PC-3 (cell line): ENCODE data around the gene C1orf52. TPM values are rescaled to one million over a fixed set of nuclear protein-coding genes. Genes with fewer than 3 reads are reported as not detected.
A peak's percentile ranks its signal among the peaks of the same experiment; 100 is the strongest.

Source experiments
- ATAC-seq: fragments of 200-7000 bp; cut with Tn5 transposase; 2 replicates; pipeline ENCODE4 v1.9.1; 2020; ENCODE audit warnings: mild to moderate bottlenecking, moderate library complexity
- BruUV-seq: library from RNA; stranded (reverse); fragments of 400-500 nt; replicated peaks from 2 replicates; lab custom pipeline; 2021; lab: Mats Ljungman, UMichigan
- CTCF ChIA-PET: fragments of 300-600 bp; sonication (Branson Sonifier 250); formaldehyde crosslinking; loops from one replicate; lab custom pipeline; 2022; ENCODE audit warnings: antibody characterized with exemption; lab: Charles Lee
- POLR2A ChIA-PET: fragments of 300-600 bp; sonication (Branson Sonifier 250); formaldehyde crosslinking; loops from one replicate; lab custom pipeline; 2022; ENCODE audit warnings: antibody characterized with exemption; ENCODE audit not compliant: unreplicated experiment; lab: Charles Lee
- DNase-seq: peaks from one replicate; pipeline ENCODE4 v3.0.0-alpha.2; 2015
- H2AFZ ChIP-seq: fragments of 300-600 bp; sonication (generic); 2 replicates; pipeline ENCODE4 v1.6.0; 2016; ENCODE audit warnings: antibody characterized with exemption, low read length
- H3F3A ChIP-seq: fragments of 300-600 bp; sonication (generic); one replicate; pipeline ENCODE4 v1.6.0; 2017; ENCODE audit warnings: antibody characterized with exemption, low read length, control low read depth, mild to moderate bottlenecking; ENCODE audit not compliant: unreplicated experiment
- H3K27ac ChIP-seq: fragments of 300-600 bp; sonication (generic); 2 replicates; pipeline ENCODE4 v1.5.1; 2016; ENCODE audit warnings: mild to moderate bottlenecking, low read length
- H3K27me3 ChIP-seq: fragments of 300-600 bp; sonication (generic); 2 replicates; pipeline ENCODE4 v1.6.1; 2016; ENCODE audit warnings: low read length, mixed read lengths
- H3K36me3 ChIP-seq: fragments of 300-600 bp; sonication (generic); 2 replicates; pipeline ENCODE4 v1.6.1; 2016; ENCODE audit warnings: low read depth, mixed run types, low read length, mixed read lengths
- H3K4me1 ChIP-seq: fragments of 300-600 bp; sonication (generic); 2 replicates; pipeline ENCODE4 v1.5.1; 2016; ENCODE audit warnings: low read length; ENCODE audit not compliant: insufficient read depth
- H3K4me2 ChIP-seq: fragments of 300-600 bp; sonication (generic); 2 replicates; pipeline ENCODE4 v1.6.0; 2016; ENCODE audit warnings: low read length
- H3K4me3 ChIP-seq: fragments of 300-600 bp; sonication (generic); 2 replicates; pipeline ENCODE4 v1.5.1; 2016; ENCODE audit warnings: mild to moderate bottlenecking, low read length, mixed read lengths
- H3K79me2 ChIP-seq: fragments of 300-600 bp; sonication (generic); 2 replicates; pipeline ENCODE4 v1.6.1; 2017; ENCODE audit warnings: low read length, mixed read lengths
- H3K9ac ChIP-seq: fragments of 300-600 bp; sonication (generic); 2 replicates; pipeline ENCODE4 v1.6.0; 2016; ENCODE audit warnings: mild to moderate bottlenecking, low read length
- H3K9me2 ChIP-seq: fragments of 300-600 bp; sonication (generic); replicated peaks from 2 replicates; pipeline ENCODE4 v1.6.1; 2016; ENCODE audit warnings: mixed run types, low read length, mixed read lengths
- H3K9me3 ChIP-seq: fragments of 300-600 bp; sonication (generic); 2 replicates; pipeline ENCODE4 v1.6.1; 2016; ENCODE audit warnings: low read length, mixed read lengths
- H4K20me1 ChIP-seq: fragments of 300-600 bp; sonication (generic); 2 replicates; pipeline ENCODE4 v1.6.1; 2016; ENCODE audit warnings: low read length, mixed read lengths
- EZH2 ChIP-seq: fragments of 300-600 bp; sonication (generic); IDR thresholded peaks from one replicate; pipeline ENCODE4 v1.6.1; 2017; ENCODE audit warnings: antibody characterized with exemption, mild to moderate bottlenecking, low read length; ENCODE audit not compliant: unreplicated experiment
- EZH2phosphoT487 ChIP-seq: fragments of 300-600 bp; sonication (generic); IDR thresholded peaks from 2 replicates; pipeline ENCODE4 v1.6.1; 2018; ENCODE audit warnings: mild to moderate bottlenecking, antibody characterized with exemption, low read length, borderline replicate concordance
- intact Hi-C: fragments of 100-400 bp; cut with micrococcal nuclease; formaldehyde crosslinking; loops from 2 replicates; pipeline ENCODE4 v1.9.0; 2023
- total RNA-seq: library from RNA; depleted of rRNA; stranded (reverse); fragments of >200 nt; gene quantifications from 2 replicates; pipeline ENCODE4 v1.2.3, GENCODE V29; 2014
- TF ChIP-seq, protein P1 (sequence below): fragments of 300-600 bp; sonication (generic); conservative IDR thresholded peaks from 2 replicates; pipeline ENCODE4 v1.5.1; 2017; ENCODE audit warnings: antibody characterized with exemption, low read depth, mild to moderate bottlenecking, low read length

Gene C1orf52
- total RNA-seq, 1 experiment from 2014 or later: 59.9 TPM

DNA sequence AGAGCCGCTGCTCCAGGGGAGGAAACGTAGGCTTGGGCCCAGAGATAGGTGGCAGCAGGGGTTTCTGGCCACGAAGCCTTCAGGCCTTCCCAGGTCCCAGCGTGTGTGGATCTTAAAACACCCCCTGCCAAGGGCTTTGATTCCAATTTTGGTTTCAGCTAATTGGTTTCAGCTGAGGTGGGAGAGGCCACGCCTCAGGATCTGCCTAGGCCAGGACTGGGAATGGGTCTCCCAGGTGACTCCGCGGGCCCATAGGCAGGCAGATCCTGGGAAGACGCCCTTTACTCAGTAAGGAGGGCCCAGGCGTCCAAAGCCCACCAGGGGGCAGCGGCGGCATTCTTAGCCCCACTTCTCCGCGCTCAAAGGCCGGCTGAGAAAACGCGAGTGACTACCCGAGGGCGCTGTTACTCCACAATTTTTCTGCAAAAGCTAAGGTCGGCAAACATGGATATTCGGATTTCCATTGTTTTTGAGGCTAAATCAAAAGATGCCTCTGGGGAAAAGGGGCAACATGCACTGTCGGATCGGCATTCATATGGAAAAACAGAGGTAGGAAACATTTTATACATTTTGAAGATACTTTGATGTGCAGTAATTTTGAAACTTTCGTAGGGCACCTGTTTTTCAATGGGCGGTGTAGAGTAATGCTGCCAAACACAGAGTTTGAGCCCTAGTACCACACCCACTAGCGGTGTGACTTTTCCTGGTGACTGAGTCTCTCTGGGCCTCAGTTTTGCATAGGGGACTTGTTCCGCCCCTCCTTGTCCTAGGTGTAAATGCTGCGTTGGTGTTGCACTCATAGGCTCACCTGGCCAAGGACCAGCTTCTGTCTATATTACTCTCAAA lies 48.7 kb upstream of the C1orf52 start:
- Histone ChIP-seq H2AFZ (peak overlapping the region; percentile 36), H4K20me1 (no peaks in the 10 kb centered on the region), H3K4me2 (peak overlapping the region; percentile 58), H3K36me3 (no peaks in the 10 kb centered on the region), H3K27me3 (no peaks in the 10 kb centered on the region), H3K4me1 (peaks cover 18% of the 10 kb centered on the region), H3K9ac (0 out of 2 replicates have a peak overlapping the region, but pooled peaks have one; percentile 21), H3K9me2 (no peaks in the 10 kb centered on the region), H3K9me3 (no peaks in the 10 kb centered on the region), H3K4me3 (peak overlapping the region; percentile 11; the same call in 1 of the 2 replicates), H3K79me2 (no peaks in the 10 kb centered on the region), H3K27ac (peak overlapping the region; percentile 23), H3F3A (no peaks in the 10 kb centered on the region)
- DNase-seq (peak; percentile 93), ATAC-seq (peak; percentile 98)
- TF ChIP-seq, protein P1, sequence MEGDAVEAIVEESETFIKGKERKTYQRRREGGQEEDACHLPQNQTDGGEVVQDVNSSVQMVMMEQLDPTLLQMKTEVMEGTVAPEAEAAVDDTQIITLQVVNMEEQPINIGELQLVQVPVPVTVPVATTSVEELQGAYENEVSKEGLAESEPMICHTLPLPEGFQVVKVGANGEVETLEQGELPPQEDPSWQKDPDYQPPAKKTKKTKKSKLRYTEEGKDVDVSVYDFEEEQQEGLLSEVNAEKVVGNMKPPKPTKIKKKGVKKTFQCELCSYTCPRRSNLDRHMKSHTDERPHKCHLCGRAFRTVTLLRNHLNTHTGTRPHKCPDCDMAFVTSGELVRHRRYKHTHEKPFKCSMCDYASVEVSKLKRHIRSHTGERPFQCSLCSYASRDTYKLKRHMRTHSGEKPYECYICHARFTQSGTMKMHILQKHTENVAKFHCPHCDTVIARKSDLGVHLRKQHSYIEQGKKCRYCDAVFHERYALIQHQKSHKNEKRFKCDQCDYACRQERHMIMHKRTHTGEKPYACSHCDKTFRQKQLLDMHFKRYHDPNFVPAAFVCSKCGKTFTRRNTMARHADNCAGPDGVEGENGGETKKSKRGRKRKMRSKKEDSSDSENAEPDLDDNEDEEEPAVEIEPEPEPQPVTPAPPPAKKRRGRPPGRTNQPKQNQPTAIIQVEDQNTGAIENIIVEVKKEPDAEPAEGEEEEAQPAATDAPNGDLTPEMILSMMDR: peak; percentile 99
- no peak for TF ChIP-seq EZH2phosphoT487
- ChIA-PET CTCF (interaction anchor here (0.5 to 1.5 kb wide), 6 partner anchors 31 to 260 kb away, joined by 3 to 8 read pairs (median 4); partner anchors contain the start of gene BCL10), POLR2A (no interaction called here)
- BruUV-seq: no TSS peak
- intact Hi-C loops: loop anchor here (1.0 to 5.0 kb wide), 8 partner anchors 35 to 576 kb away; no protein-coding TSS in a partner anchor

DNA sequence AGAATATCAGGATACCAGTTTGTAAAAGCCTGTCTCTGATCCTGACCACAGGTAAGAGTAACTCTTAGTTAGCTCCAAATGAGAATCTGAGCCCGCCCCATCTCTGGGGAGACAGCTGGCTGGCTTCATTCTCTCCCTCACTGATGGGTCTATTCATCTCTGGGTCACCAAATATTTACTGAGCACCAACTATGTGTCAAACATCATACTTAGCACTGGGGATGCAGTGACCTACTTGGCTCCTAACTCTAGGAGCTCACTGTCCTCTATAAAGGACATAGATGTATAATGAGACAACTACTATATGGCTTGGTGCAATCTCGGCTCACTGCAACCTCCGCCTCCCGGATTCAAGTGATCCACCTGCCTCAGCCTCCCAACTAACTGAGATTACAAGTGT lies 46.8 kb upstream of the C1orf52 start:
- no peaks in the 10 kb centered on the region for H4K20me1 ChIP-seq
- H3K36me3 ChIP-seq: no peaks in the 10 kb centered on the region
- H3K4me2 ChIP-seq: no peak overlapping the region
- ATAC-seq: no peak
- no peak overlapping the region for H2AFZ ChIP-seq
- no TSS peak for BruUV-seq
- no peak overlapping the region for H3K9ac ChIP-seq
- peaks cover 10% of the 10 kb centered on the region for H3K4me1 ChIP-seq
- no peak overlapping the region for H3K4me3 ChIP-seq
- no peaks in the 10 kb centered on the region for H3K9me3 ChIP-seq
- intact Hi-C loops: loop anchor here (5.0 kb wide), 1 partner anchor 156 kb away; no protein-coding TSS in a partner anchor
- TF ChIP-seq EZH2phosphoT487 (no peak), EZH2 (no peak)
- TF ChIP-seq, protein P1: no peak
- no peaks in the 10 kb centered on the region for H3F3A ChIP-seq
- DNase-seq: no peak
- ChIA-PET POLR2A (no interaction called here), CTCF (interaction anchor here (0.5 to 0.6 kb wide), 2 partner anchors 15 to 37 kb away, joined by 3 to 9 read pairs; no protein-coding TSS in a partner anchor)
- no peaks in the 10 kb centered on the region for H3K27me3 ChIP-seq
- H3K9me2 ChIP-seq: no peaks in the 10 kb centered on the region
- no peaks in the 10 kb centered on the region for H3K79me2 ChIP-seq
- no peak overlapping the region for H3K27ac ChIP-seq
